ENCODE results near the gene DELE1. TPM values are rescaled to one million over a fixed set of nuclear protein-coding genes. Genes with fewer than 3 reads are reported as not detected.
A peak's percentile ranks its signal among the peaks of the same experiment; 100 is the strongest.

DELE1 gene
- total RNA-seq, 4 donors from 2014 or later = 47.2 to 67.2 (median 49.2) TPM

DNA sequence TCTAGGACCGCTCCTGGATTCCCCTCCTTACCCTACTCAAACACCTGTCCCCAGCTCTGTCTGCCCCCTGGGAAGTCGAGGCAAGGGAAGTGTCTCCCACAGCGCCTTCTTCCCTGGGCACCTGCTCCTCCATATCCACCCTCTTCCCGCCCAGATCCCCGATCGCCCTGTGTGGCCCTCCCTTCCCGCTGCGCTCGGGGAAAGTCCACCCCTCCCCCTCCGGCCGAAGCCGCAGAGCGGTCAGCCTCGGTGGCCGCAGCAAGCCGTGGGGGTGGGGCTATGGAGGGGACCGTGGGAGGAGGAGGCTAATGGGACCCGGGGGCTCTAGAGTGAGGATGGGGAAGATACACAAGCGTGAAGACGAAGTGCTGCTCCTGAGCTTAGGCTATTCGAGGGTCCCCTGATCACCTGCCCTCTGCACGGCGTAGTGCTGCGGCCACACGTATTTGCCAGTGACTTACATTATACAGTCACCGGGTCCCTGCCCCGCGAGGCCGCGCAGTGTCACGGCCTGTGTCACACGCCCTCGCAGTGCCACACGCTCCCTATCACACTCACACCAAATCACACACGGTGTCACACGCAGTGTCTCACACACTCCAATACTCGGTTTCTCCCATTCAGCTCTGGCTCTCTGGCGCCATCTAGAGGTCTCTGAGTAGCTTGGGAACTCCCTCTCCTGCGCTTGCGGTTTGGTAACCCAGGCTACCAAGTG, 44.8 kb upstream of the DELE1 start:
- 0 to 1% methylated on average over 30 to 40 of the region's 40 CpGs for WGBS, 2 donors
- peak overlapping the region; percentile 21 for H3K4me3 ChIP-seq (ENCODE audit: low read depth, poor library complexity, severe bottlenecking)
- TF ChIP-seq POLR2A (IDR thresholded peaks at IDR 0.05) (no peak), CTCF (IDR thresholded peaks at IDR 0.05) (peak in 1 of 3 donors; percentile 85)
- peak; percentile 92 to 98 for DNase-seq (ENCODE audit: low spot score in 2 of 2)
- intact Hi-C loops (cut with DNase I; ENCODE audit: low total_unique reads) = no loop called here

GRCh38 chr5:141879426-141879759, 44.3 kb upstream of the DELE1 start:
- intact Hi-C loops (cut with DNase I; ENCODE audit: low total_unique reads) = no loop called here
- no peak overlapping the region for H3K4me3 ChIP-seq (ENCODE audit: low read depth, poor library complexity, severe bottlenecking)
- DNase-seq (ENCODE audit: low spot score in 2 of 2) = no peak
- 0 to 2% methylated on average over 2 of the region's 2 CpGs for WGBS, 2 donors
- TF ChIP-seq POLR2A (IDR thresholded peaks at IDR 0.05) (no peak), CTCF (IDR thresholded peaks at IDR 0.05) (no peak)

DNA sequence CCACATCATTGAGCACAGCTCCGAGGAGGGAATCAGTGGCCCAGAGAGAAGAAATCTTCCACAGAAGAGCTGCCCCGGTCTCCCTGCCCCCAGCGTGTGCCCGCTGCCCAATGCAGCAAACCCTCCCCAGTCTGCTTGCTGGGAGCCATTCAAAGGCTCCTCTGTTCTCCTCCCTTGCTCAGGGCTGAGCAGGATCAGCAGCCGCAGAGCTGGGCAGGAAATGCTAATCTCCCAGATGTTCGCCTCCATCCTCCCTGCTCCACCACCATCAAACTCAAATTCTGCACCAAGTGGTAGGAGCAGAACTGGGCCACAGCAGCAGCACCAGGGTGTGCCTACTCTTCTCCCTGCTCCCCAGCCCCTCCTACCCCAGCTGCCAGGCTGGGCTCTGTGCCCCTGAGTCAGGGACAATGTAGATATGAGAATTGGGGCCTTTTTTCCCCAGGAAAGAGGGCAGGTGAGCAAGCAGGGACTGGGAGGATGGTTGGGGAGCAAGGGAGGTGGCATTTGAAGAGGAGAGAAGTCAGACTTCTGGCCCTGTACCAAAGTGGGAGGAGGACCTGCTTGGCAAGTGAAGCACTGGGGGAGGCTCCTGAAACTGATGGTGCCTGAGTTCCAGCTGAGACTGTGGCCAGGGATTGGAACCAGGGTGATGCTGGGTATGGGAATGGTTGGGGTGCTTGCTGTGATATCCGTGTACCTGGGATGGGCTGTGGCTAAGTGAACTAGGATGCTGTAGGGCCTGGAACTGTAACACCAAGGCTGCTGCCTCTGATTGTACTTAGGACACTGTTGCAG, 43.5 kb upstream of the DELE1 start:
- TF ChIP-seq CTCF (IDR thresholded peaks at IDR 0.05) = no peak
- TF ChIP-seq POLR2A (IDR thresholded peaks at IDR 0.05) = no peak
- H3K4me3 ChIP-seq (ENCODE audit: low read depth, poor library complexity, severe bottlenecking) = no peak overlapping the region
- intact Hi-C loops (cut with DNase I; ENCODE audit: low total_unique reads) = loop anchor here (5.0 to 10.0 kb wide), 2 partner anchors 75 to 178 kb away; partner anchors contain the start of gene PCDH12
- DNase-seq (ENCODE audit: low spot score in 2 of 2) = peak in 1 of 2 donors; percentile 82
- WGBS, 2 donors = 35 to 47% methylated on average over 7 of the region's 7 CpGs

- H3K4me3 ChIP-seq (ENCODE audit: low read depth, poor library complexity, severe bottlenecking) = no peak overlapping the region
- intact Hi-C loops (cut with DNase I; ENCODE audit: low total_unique reads) = loop anchor here (5.0 to 10.0 kb wide), 2 partner anchors 74 to 179 kb away; partner anchors contain the start of gene PCDH12
- TF ChIP-seq CTCF (IDR thresholded peaks at IDR 0.05) = no peak
- TF ChIP-seq POLR2A (IDR thresholded peaks at IDR 0.05) = no peak
- peak in 1 of 2 donors; percentile 34 for DNase-seq (ENCODE audit: low spot score in 2 of 2)
- 27 to 41% methylated on average over 8 of the region's 8 CpGs for WGBS, 2 donors
These were observed 42.5 kb upstream of the DELE1 start for GRCh38 chr5:141880961-141881801.

DNA sequence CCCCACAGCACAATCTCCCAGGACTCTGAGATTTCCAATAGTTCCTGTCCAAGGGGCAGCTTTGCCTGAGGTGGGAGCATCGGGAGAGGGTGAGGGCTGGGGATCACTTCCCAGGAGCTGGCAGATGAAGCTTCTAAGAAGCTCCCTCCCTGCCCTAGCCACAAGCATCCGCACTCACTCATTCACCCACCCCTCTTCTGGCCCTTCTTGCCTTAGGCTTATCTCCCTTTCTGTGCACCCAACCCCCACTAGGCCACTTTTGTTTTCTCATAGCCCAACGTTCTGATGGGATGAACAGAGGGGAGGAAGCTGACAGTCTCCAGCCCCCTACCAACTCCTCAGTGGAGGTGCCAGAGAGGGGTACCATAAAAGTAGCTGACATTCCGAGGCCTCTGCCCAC, 41.8 kb upstream of the DELE1 start:
- WGBS, 2 donors = 19 to 25% methylated on average over 4 of the region's 4 CpGs
- TF ChIP-seq CTCF (IDR thresholded peaks at IDR 0.05) = no peak
- TF ChIP-seq POLR2A (IDR thresholded peaks at IDR 0.05) = no peak
- no peak overlapping the region for H3K4me3 ChIP-seq (ENCODE audit: low read depth, poor library complexity, severe bottlenecking)
- DNase-seq (ENCODE audit: low spot score in 2 of 2) = peak in 1 of 2 donors; percentile 56
- intact Hi-C loops (cut with DNase I; ENCODE audit: low total_unique reads) = loop anchor here (5.0 to 10.0 kb wide), 2 partner anchors 73 to 180 kb away; partner anchors contain the start of gene PCDH12

Measured in lower leg skin (tissue), 4 donors.